GM23338 (cell line): ENCODE measurements around the gene TCF3.

Source experiments
- CTCF ChIP-seq, 2 experiments: fragments of 200-600 bp in 1 of 2; sonication (generic) in 1 of 2; conservative IDR thresholded peaks; 2 replicates each; pipeline versions ENCODE4 v1.5.1 to v1.6.1; 2016 to 2017; ENCODE audit warnings: antibody characterized with exemption in 2 of 2, low read depth in 2 of 2, mild to moderate bottlenecking in 2 of 2, moderate library complexity in 1 of 2
- EZH2 ChIP-seq: fragments of 200-600 bp; sonication (generic); IDR thresholded peaks from one replicate; pipeline ENCODE4 v1.8.0; 2017; ENCODE audit warnings: antibody characterized with exemption, mild to moderate bottlenecking, low read depth; ENCODE audit not compliant: unreplicated experiment
- EZH2phosphoT487 ChIP-seq: fragments of 200-600 bp; sonication (generic); IDR thresholded peaks from one replicate; pipeline ENCODE4 v1.8.1; 2018; ENCODE audit warnings: antibody characterized with exemption; ENCODE audit not compliant: unreplicated experiment
- POLR2AphosphoS5 ChIP-seq: IDR thresholded peaks from 2 replicates; pipeline ENCODE4 v1.6.1; 2016; ENCODE audit warnings: antibody characterized with exemption, low read depth

GRCh38 chr19:1577929-1578618 lies 74.3 kb downstream of the TCF3 start:
- TF ChIP-seq CTCF (conservative IDR thresholded peaks at IDR 0.05; ENCODE audit: low read depth in 2 of 2) (no peak), POLR2AphosphoS5 (no peak), EZH2phosphoT487 (no peak), EZH2 (no peak)
